GM21529 (cell line): ENCODE results near the gene ZNF236.
A peak's percentile ranks its signal among the peaks of the same experiment; 100 is the strongest.

Experiments used
- ATAC-seq: cut with Tn5 transposase; IDR thresholded peaks from one replicate; pipeline ENCODE4 v1.9.1; 2021; ENCODE audit not compliant: unreplicated experiment

ZNF236 gene

GRCh38 chr18:76821356-76821874 is 942 bp upstream of the ZNF236 start:
- no peak for ATAC-seq

- ATAC-seq: peak; percentile 38
Measured at GRCh38 chr18:76821875-76822505, 367 bp upstream of the ZNF236 start.

- ATAC-seq: no peak
Measured at GRCh38 chr18:76823161-76823538, 793 bp downstream of the ZNF236 start.

- ATAC-seq: no peak
Measured at GRCh38 chr18:76823587-76824011, 1.2 kb downstream of the ZNF236 start.

GRCh38 chr18:76824145-76824676 is 1.9 kb downstream of the ZNF236 start:
- no peak for ATAC-seq

- ATAC-seq: no peak
Measured at GRCh38 chr18:76824754-76825153, 2.4 kb downstream of the ZNF236 start.

- no peak for ATAC-seq
Measured at GRCh38 chr18:76827205-76828200, 5.1 kb downstream of the ZNF236 start.

- no peak for ATAC-seq
Measured at GRCh38 chr18:76834379-76834778, 12.0 kb downstream of the ZNF236 start.

GRCh38 chr18:76835380-76835779 is 13.0 kb downstream of the ZNF236 start:
- no peak for ATAC-seq

GRCh38 chr18:76837071-76837470 is 14.7 kb downstream of the ZNF236 start:
- no peak for ATAC-seq

GRCh38 chr18:76838182-76838581 is 15.8 kb downstream of the ZNF236 start:
- no peak for ATAC-seq

GRCh38 chr18:76839086-76839794 is 16.9 kb downstream of the ZNF236 start:
- ATAC-seq: no peak

- ATAC-seq: no peak
Measured at GRCh38 chr18:76842837-76843530, 20.6 kb downstream of the ZNF236 start.

- no peak for ATAC-seq
Measured at GRCh38 chr18:76844144-76844543, 21.8 kb downstream of the ZNF236 start.

GRCh38 chr18:76844742-76845477 is 22.6 kb downstream of the ZNF236 start:
- no peak for ATAC-seq

- no peak for ATAC-seq
Measured at GRCh38 chr18:76846217-76846616, 23.9 kb downstream of the ZNF236 start.

GRCh38 chr18:76847916-76848315 is 25.6 kb downstream of the ZNF236 start:
- ATAC-seq: no peak

GRCh38 chr18:76850112-76850511 is 27.8 kb downstream of the ZNF236 start:
- no peak for ATAC-seq

- ATAC-seq: no peak
Measured at GRCh38 chr18:76855594-76855993, 33.2 kb downstream of the ZNF236 start.

GRCh38 chr18:76857476-76857875 is 35.1 kb downstream of the ZNF236 start:
- ATAC-seq: no peak
